Measurements from ENCODE around the gene SHC2. TPM values are rescaled to one million over a fixed set of nuclear protein-coding genes. Genes with fewer than 3 reads are reported as not detected.

Gene SHC2
- total and polyA plus RNA-seq, 9 of the 15 experiments (the other 6 are each of a cell fraction or from before 2014, with no cell fraction given): 0.14 to 0.36 (median 0.17) TPM; not detected in 5

DNA sequence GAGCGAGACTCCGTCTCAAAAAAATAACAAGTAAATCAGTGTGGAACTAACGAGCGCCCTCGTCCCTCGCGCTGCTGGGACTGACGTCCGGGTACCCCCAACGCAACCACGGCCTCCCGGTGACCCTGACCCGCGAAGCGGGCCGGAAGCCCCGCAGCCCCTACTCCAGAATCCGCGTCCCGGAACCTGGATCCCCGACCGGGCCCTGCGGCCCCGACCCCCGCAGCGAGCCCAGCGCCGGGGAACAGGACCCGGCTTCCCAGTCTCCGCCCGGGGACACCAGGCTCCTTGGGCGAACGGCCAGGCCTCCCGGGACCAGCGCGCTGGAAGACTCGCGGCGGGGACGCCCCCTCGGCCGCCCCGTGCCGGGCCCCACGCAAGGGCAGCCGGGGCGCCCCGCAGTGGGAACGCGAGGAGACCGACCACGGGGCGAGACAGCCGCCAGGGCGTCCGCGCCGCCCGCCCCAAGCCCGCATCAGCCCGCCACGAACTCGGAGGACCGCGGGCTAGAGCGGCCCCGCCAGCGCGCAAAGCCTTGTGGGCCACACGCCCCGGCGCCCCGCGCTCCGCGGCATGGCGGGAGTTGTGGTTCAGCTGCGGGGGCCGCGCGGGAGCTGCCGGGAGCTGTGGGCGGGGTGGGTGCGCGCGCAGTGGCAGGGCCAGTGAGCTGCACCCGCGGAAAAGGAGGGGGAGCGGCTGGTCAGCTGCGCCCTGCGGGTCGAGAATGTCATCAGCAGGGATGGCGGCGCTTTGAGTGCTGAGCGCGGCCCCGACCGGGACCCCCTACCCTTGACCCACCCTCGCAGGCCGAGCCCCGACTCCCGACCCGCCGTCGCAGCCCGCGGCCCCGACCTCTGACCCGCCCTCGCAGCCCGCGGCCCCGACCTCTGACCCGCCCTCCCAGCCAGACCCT is 27.9 kb upstream of the SHC2 start (continued):
- TF ChIP-seq SIN3B (IDR thresholded peaks at IDR 0.05; ENCODE audit: low read depth) (peak; percentile 85), CCNT2 (IDR thresholded peaks at IDR 0.05; ENCODE audit: borderline replicate concordance, extremely low read depth, insufficient read length, low read depth, low read length) (peak; percentile 88), CHD2 (IDR thresholded peaks at IDR 0.05; ENCODE audit: low read depth, low read length) (peak; percentile 32; the same call in 1 of the 2 replicates), ZFP36 (IDR thresholded peaks at IDR 0.05; ENCODE audit: low read depth, low read length, partially characterized antibody) (no peak), KDM4B (IDR thresholded peaks at IDR 0.05; ENCODE audit: borderline replicate concordance in 2 of 2, low read depth in 1 of 2) (peak in 1 of 2 experiments; percentile 67; a peak in 1 of 4 replicates), NFIC (IDR thresholded peaks at IDR 0.05) (0 out of 2 replicates have a peak, but pooled peaks have one; percentile 26), MYNN (IDR thresholded peaks at IDR 0.05) (no peak), MYNN (CRISPR knock-in tag; IDR thresholded peaks at IDR 0.05) (no peak), POU5F1 (IDR thresholded peaks at IDR 0.05; ENCODE audit: borderline replicate concordance, low read depth, low read length, partially characterized antibody) (peak; percentile 52), TOE1 (IDR thresholded peaks at IDR 0.05; ENCODE audit: borderline replicate concordance) (no peak; the same call in 1 of the 2 replicates), TOE1 (CRISPR knock-in tag; IDR thresholded peaks at IDR 0.05; ENCODE audit: borderline replicate concordance, low read depth) (peak; percentile 50; the same call in 1 of the 2 replicates), ILF3 (IDR thresholded peaks at IDR 0.05; ENCODE audit: borderline replicate concordance) (peak; percentile 90; the same call in 1 of the 2 replicates), SNIP1 (IDR thresholded peaks at IDR 0.05; ENCODE audit: low read depth) (peak; percentile 58; the same call in 1 of the 2 replicates), EGR1 (conservative IDR thresholded peaks at IDR 0.05) (peak; percentile 69), ZNF274 (IDR thresholded peaks at IDR 0.05; ENCODE audit: borderline replicate concordance, low read depth, low read length) (no peak)
- TF ChIP-seq, protein P1, sequence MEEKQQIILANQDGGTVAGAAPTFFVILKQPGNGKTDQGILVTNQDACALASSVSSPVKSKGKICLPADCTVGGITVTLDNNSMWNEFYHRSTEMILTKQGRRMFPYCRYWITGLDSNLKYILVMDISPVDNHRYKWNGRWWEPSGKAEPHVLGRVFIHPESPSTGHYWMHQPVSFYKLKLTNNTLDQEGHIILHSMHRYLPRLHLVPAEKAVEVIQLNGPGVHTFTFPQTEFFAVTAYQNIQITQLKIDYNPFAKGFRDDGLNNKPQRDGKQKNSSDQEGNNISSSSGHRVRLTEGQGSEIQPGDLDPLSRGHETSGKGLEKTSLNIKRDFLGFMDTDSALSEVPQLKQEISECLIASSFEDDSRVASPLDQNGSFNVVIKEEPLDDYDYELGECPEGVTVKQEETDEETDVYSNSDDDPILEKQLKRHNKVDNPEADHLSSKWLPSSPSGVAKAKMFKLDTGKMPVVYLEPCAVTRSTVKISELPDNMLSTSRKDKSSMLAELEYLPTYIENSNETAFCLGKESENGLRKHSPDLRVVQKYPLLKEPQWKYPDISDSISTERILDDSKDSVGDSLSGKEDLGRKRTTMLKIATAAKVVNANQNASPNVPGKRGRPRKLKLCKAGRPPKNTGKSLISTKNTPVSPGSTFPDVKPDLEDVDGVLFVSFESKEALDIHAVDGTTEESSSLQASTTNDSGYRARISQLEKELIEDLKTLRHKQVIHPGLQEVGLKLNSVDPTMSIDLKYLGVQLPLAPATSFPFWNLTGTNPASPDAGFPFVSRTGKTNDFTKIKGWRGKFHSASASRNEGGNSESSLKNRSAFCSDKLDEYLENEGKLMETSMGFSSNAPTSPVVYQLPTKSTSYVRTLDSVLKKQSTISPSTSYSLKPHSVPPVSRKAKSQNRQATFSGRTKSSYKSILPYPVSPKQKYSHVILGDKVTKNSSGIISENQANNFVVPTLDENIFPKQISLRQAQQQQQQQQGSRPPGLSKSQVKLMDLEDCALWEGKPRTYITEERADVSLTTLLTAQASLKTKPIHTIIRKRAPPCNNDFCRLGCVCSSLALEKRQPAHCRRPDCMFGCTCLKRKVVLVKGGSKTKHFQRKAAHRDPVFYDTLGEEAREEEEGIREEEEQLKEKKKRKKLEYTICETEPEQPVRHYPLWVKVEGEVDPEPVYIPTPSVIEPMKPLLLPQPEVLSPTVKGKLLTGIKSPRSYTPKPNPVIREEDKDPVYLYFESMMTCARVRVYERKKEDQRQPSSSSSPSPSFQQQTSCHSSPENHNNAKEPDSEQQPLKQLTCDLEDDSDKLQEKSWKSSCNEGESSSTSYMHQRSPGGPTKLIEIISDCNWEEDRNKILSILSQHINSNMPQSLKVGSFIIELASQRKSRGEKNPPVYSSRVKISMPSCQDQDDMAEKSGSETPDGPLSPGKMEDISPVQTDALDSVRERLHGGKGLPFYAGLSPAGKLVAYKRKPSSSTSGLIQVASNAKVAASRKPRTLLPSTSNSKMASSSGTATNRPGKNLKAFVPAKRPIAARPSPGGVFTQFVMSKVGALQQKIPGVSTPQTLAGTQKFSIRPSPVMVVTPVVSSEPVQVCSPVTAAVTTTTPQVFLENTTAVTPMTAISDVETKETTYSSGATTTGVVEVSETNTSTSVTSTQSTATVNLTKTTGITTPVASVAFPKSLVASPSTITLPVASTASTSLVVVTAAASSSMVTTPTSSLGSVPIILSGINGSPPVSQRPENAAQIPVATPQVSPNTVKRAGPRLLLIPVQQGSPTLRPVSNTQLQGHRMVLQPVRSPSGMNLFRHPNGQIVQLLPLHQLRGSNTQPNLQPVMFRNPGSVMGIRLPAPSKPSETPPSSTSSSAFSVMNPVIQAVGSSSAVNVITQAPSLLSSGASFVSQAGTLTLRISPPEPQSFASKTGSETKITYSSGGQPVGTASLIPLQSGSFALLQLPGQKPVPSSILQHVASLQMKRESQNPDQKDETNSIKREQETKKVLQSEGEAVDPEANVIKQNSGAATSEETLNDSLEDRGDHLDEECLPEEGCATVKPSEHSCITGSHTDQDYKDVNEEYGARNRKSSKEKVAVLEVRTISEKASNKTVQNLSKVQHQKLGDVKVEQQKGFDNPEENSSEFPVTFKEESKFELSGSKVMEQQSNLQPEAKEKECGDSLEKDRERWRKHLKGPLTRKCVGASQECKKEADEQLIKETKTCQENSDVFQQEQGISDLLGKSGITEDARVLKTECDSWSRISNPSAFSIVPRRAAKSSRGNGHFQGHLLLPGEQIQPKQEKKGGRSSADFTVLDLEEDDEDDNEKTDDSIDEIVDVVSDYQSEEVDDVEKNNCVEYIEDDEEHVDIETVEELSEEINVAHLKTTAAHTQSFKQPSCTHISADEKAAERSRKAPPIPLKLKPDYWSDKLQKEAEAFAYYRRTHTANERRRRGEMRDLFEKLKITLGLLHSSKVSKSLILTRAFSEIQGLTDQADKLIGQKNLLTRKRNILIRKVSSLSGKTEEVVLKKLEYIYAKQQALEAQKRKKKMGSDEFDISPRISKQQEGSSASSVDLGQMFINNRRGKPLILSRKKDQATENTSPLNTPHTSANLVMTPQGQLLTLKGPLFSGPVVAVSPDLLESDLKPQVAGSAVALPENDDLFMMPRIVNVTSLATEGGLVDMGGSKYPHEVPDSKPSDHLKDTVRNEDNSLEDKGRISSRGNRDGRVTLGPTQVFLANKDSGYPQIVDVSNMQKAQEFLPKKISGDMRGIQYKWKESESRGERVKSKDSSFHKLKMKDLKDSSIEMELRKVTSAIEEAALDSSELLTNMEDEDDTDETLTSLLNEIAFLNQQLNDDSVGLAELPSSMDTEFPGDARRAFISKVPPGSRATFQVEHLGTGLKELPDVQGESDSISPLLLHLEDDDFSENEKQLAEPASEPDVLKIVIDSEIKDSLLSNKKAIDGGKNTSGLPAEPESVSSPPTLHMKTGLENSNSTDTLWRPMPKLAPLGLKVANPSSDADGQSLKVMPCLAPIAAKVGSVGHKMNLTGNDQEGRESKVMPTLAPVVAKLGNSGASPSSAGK (IDR thresholded peaks at IDR 0.05): no peak

All from K562 (cell line).